HepG2 (cell line): ENCODE measurements around the gene NCKAP5L. TPM values are rescaled to one million over a fixed set of nuclear protein-coding genes. Genes with fewer than 3 reads are reported as not detected.
A peak's percentile ranks its signal among the peaks of the same experiment; 100 is the strongest.

ENCODE experiments used
- CEBPB ChIP-seq: IDR thresholded peaks from 2 replicates; pipeline ENCODE4 v1.6.1; 2011; ENCODE audit warnings: low read depth, low read length, improper control_type of control experiment, borderline replicate concordance
- CEBPG ChIP-seq: IDR thresholded peaks from 2 replicates; pipeline ENCODE4 v1.6.1; 2016
- DR1 ChIP-seq: sonication (generic); formaldehyde crosslinking; IDR thresholded peaks from 2 replicates; pipeline ENCODE4 v1.8.0; 2021; ENCODE audit warnings: mild to moderate bottlenecking, missing genetic modification reagents, inconsistent platforms
- GATAD2A ChIP-seq: IDR thresholded peaks from 2 replicates; pipeline ENCODE4 v1.6.1; 2016
- HMG20B ChIP-seq: conservative IDR thresholded peaks from 2 replicates; pipeline ENCODE4 v1.6.1; 2016; ENCODE audit warnings: missing genetic modification reagents, missing compliant biosample characterization
- IRF2 ChIP-seq: IDR thresholded peaks from 2 replicates; pipeline ENCODE4 v1.6.1; 2018; ENCODE audit warnings: missing genetic modification reagents, missing compliant biosample characterization
- KAT8 ChIP-seq: IDR thresholded peaks from 2 replicates; pipeline ENCODE4 v1.6.1; 2016; ENCODE audit warnings: missing genetic modification reagents, missing compliant biosample characterization
- KDM2A ChIP-seq: sonication (generic); formaldehyde crosslinking; IDR thresholded peaks from 2 replicates; pipeline ENCODE4 v1.4.0; 2020; ENCODE audit warnings: low read depth, missing genetic modification reagents, borderline replicate concordance
- MTA1 ChIP-seq: sonication (generic); formaldehyde crosslinking; IDR thresholded peaks from 2 replicates; pipeline ENCODE4 v1.4.0; 2020; ENCODE audit warnings: missing genetic modification reagents, mild to moderate bottlenecking, borderline replicate concordance
- SALL1 ChIP-seq: sonication (generic); formaldehyde crosslinking; IDR thresholded peaks from 2 replicates; pipeline ENCODE4 v1.8.0; 2022; ENCODE audit warnings: mild to moderate bottlenecking, missing genetic modification reagents
- SNAI1 ChIP-seq: sonication (generic); formaldehyde crosslinking; IDR thresholded peaks from 2 replicates; pipeline ENCODE4 v1.5.0; 2020; ENCODE audit warnings: mild to moderate bottlenecking, missing genetic modification reagents, borderline replicate concordance
- SOX6 ChIP-seq, 2 experiments: fragments of 450-650 bp in 1 of 2; sonication (generic) in 1 of 2; formaldehyde crosslinking in 1 of 2; IDR thresholded peaks; 2 replicates each; pipeline versions ENCODE4 v1.4.0 to v1.6.1; 2017 to 2020; ENCODE audit warnings: antibody characterized with exemption in 1 of 2, mild to moderate bottlenecking in 1 of 2, missing genetic modification reagents in 1 of 2
- TARDBP ChIP-seq: sonication (generic); formaldehyde crosslinking; IDR thresholded peaks from 2 replicates; pipeline ENCODE4 v1.8.0; 2022; ENCODE audit warnings: mild to moderate bottlenecking, missing genetic modification reagents
- TBL1XR1 ChIP-seq: fragments of 150-350 bp; IDR thresholded peaks from 2 replicates; pipeline ENCODE4 v1.6.1; 2014; ENCODE audit warnings: borderline replicate concordance, low read length; ENCODE audit not compliant: partially characterized antibody
- ZFX ChIP-seq: sonication (generic); formaldehyde crosslinking; IDR thresholded peaks from 2 replicates; pipeline ENCODE4 v1.4.0; 2020; ENCODE audit warnings: mild to moderate bottlenecking, low read depth, missing genetic modification reagents, moderate library complexity
- ZNF557 ChIP-seq: sonication (generic); formaldehyde crosslinking; IDR thresholded peaks from 2 replicates; pipeline ENCODE4 v1.4.0; 2020; ENCODE audit warnings: missing genetic modification reagents
- ZNF652 ChIP-seq: IDR thresholded peaks from 2 replicates; pipeline ENCODE4 v1.6.1; 2016; ENCODE audit warnings: low read depth, borderline replicate concordance
- ZNF704 ChIP-seq: sonication (generic); formaldehyde crosslinking; IDR thresholded peaks from 2 replicates; pipeline ENCODE4 v1.8.1; 2023; ENCODE audit warnings: mild to moderate bottlenecking, inconsistent platforms, moderate library complexity, missing genetic modification reagents, borderline replicate concordance
- ZSCAN20 ChIP-seq: sonication (generic); formaldehyde crosslinking; IDR thresholded peaks from 2 replicates; pipeline ENCODE4 v1.4.0; 2020; ENCODE audit warnings: missing genetic modification reagents, mild to moderate bottlenecking, borderline replicate concordance
- ZSCAN5A ChIP-seq: sonication (generic); formaldehyde crosslinking; IDR thresholded peaks from 2 replicates; pipeline ENCODE4 v1.8.0; 2022; ENCODE audit warnings: mild to moderate bottlenecking, missing genetic modification reagents, borderline replicate concordance
- polyA plus RNA-seq, 8 experiments: library from polyadenylated mRNA; depleted of rRNA in 3 of 8; stranded (reverse) in 7 of 8; unstranded in 1 of 8; fragments of >200 nt; fragmentation: Illumina TruSeq in 4 of 8; extraction: Trizol in 4 of 8; gene quantifications; 2 replicates each; pipeline versions ENCODE4 v1.2.1 to v1.2.3, GENCODE V29; 2011 to 2016; ENCODE audit warnings: low read depth in 4 of 8, missing spikeins in 1 of 8, mixed read lengths in 1 of 8; ENCODE audit not compliant: insufficient read depth in 1 of 8
- total RNA-seq, 5 experiments: library from RNA; depleted of rRNA; stranded (reverse); fragments of >200 nt; fragmentation: Illumina TruSeq; extraction: Trizol; gene quantifications; 2 replicates each; pipeline ENCODE4 v1.2.3, GENCODE V29; 2016; ENCODE audit warnings: low read depth in 1 of 5
- TF ChIP-seq, protein P1 (sequence below): sonication (generic); formaldehyde crosslinking; IDR thresholded peaks from 2 replicates; pipeline ENCODE4 v1.4.0; 2020; ENCODE audit warnings: missing genetic modification reagents
- TF ChIP-seq, protein P2 (sequence below): IDR thresholded peaks from 2 replicates; pipeline ENCODE4 v1.6.1; 2018; ENCODE audit warnings: missing genetic modification reagents, mild to moderate bottlenecking, missing compliant biosample characterization

Gene NCKAP5L
- total and polyA plus RNA-seq, 2 of the 13 experiments (the other 11 are each of a cell fraction or from before 2014, with no cell fraction given) = 4.1 to 9.0 TPM

GRCh38 chr12:49776413-49776812 lies 51.8 kb downstream of the NCKAP5L start (continued):
- TF ChIP-seq CEBPB = peak; percentile 88
- TF ChIP-seq DR1 (CRISPR knock-in tag) = no peak
- no peak for TF ChIP-seq SOX6 (IDR thresholded peaks at IDR 0.05)
- TF ChIP-seq SOX6 (CRISPR knock-in tag; IDR thresholded peaks at IDR 0.05) = 0 out of 2 replicates have a peak, but pooled peaks have one; percentile 21
- TF ChIP-seq ZFX (CRISPR knock-in tag) = peak; percentile 38; the same call in 1 of the 2 replicates
- TF ChIP-seq TARDBP (CRISPR knock-in tag) = no peak; the same call in 1 of the 2 replicates
- TF ChIP-seq, protein P1, sequence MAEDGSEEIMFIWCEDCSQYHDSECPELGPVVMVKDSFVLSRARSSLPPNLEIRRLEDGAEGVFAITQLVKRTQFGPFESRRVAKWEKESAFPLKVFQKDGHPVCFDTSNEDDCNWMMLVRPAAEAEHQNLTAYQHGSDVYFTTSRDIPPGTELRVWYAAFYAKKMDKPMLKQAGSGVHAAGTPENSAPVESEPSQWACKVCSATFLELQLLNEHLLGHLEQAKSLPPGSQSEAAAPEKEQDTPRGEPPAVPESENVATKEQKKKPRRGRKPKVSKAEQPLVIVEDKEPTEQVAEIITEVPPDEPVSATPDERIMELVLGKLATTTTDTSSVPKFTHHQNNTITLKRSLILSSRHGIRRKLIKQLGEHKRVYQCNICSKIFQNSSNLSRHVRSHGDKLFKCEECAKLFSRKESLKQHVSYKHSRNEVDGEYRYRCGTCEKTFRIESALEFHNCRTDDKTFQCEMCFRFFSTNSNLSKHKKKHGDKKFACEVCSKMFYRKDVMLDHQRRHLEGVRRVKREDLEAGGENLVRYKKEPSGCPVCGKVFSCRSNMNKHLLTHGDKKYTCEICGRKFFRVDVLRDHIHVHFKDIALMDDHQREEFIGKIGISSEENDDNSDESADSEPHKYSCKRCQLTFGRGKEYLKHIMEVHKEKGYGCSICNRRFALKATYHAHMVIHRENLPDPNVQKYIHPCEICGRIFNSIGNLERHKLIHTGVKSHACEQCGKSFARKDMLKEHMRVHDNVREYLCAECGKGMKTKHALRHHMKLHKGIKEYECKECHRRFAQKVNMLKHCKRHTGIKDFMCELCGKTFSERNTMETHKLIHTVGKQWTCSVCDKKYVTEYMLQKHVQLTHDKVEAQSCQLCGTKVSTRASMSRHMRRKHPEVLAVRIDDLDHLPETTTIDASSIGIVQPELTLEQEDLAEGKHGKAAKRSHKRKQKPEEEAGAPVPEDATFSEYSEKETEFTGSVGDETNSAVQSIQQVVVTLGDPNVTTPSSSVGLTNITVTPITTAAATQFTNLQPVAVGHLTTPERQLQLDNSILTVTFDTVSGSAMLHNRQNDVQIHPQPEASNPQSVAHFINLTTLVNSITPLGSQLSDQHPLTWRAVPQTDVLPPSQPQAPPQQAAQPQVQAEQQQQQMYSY (CRISPR knock-in tag) = no peak
- peak; percentile 85 for TF ChIP-seq CEBPG (CRISPR knock-in tag)
- no peak for TF ChIP-seq ZSCAN20 (CRISPR knock-in tag)
- no peak for TF ChIP-seq HMG20B
- TF ChIP-seq MTA1 (CRISPR knock-in tag) = no peak
- TF ChIP-seq GATAD2A (CRISPR knock-in tag) = peak; percentile 35; the same call in 1 of the 2 replicates
- TF ChIP-seq ZNF557 (CRISPR knock-in tag) = no peak
- peak; percentile 59; the same call in 1 of the 2 replicates for TF ChIP-seq KDM2A (CRISPR knock-in tag)
- peak; percentile 50; the same call in 1 of the 2 replicates for TF ChIP-seq SALL1 (CRISPR knock-in tag)
- TF ChIP-seq SNAI1 (CRISPR knock-in tag) = no peak
- no peak for TF ChIP-seq TBL1XR1
- 0 out of 2 replicates have a peak, but pooled peaks have one; percentile 17 for TF ChIP-seq KAT8 (CRISPR knock-in tag)
- TF ChIP-seq, protein P2, sequence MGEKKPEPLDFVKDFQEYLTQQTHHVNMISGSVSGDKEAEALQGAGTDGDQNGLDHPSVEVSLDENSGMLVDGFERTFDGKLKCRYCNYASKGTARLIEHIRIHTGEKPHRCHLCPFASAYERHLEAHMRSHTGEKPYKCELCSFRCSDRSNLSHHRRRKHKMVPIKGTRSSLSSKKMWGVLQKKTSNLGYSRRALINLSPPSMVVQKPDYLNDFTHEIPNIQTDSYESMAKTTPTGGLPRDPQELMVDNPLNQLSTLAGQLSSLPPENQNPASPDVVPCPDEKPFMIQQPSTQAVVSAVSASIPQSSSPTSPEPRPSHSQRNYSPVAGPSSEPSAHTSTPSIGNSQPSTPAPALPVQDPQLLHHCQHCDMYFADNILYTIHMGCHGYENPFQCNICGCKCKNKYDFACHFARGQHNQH = no peak
- TF ChIP-seq IRF2 (CRISPR knock-in tag) = 0 out of 2 replicates have a peak, but pooled peaks have one; percentile 35
- TF ChIP-seq ZSCAN5A (CRISPR knock-in tag) = no peak
- no peak for TF ChIP-seq ZNF704 (CRISPR knock-in tag)
- TF ChIP-seq ZNF652 (CRISPR knock-in tag) = 0 out of 2 replicates have a peak, but pooled peaks have one; percentile 15
